Activated naive CD4-positive, alpha-beta T cell treated with Interleukin-2 at 50 U/mL for 16 hours (primary cell): ENCODE data around the gene RIMKLA.

Experiments
- DNase-seq: peaks from one replicate; pipeline ENCODE4 v3.0.0-alpha.2; 2020

The RIMKLA gene

GRCh38 chr1:42430286-42431135 lies 49.9 kb downstream of the RIMKLA start:
- no peak for DNase-seq

- no peak for DNase-seq
Observed at GRCh38 chr1:42431514-42431913, 50.9 kb downstream of the RIMKLA start.

- no peak for DNase-seq
Observed at GRCh38 chr1:42432714-42433113, 52.1 kb downstream of the RIMKLA start.

GRCh38 chr1:42433369-42433768 lies 52.8 kb downstream of the RIMKLA start:
- DNase-seq: no peak

GRCh38 chr1:42434340-42434739 lies 53.7 kb downstream of the RIMKLA start:
- no peak for DNase-seq

- no peak for DNase-seq
Observed at GRCh38 chr1:42439940-42440339, 59.3 kb downstream of the RIMKLA start.

- DNase-seq: no peak
Observed at GRCh38 chr1:42442662-42443061, 62.1 kb downstream of the RIMKLA start.

- no peak for DNase-seq
Observed at GRCh38 chr1:42449256-42449655, 68.7 kb downstream of the RIMKLA start.

- DNase-seq: no peak
Observed at GRCh38 chr1:42450061-42450460, 69.5 kb downstream of the RIMKLA start.

GRCh38 chr1:42453386-42453785 lies 72.8 kb downstream of the RIMKLA start:
- DNase-seq: no peak

- no peak for DNase-seq
Observed at GRCh38 chr1:42454403-42454802, 73.8 kb downstream of the RIMKLA start.

- DNase-seq: peak; percentile 94
Observed at GRCh38 chr1:42456010-42456753, 75.6 kb downstream of the RIMKLA start, which contains the start of the genes PPCS and ZMYND12. TSS of gene PPCS (plus strand) at chr1:42456543. CDS start at chr1:42456566, 23 bp downstream. TSS of gene ZMYND12 (minus strand) at chr1:42456022. CDS start at chr1:42455997, 25 bp downstream.

GRCh38 chr1:42456754-42457089 lies 76.1 kb downstream of the RIMKLA start:
- DNase-seq: peak; percentile 62

- DNase-seq: no peak
Observed at GRCh38 chr1:42461196-42461595, 80.6 kb downstream of the RIMKLA start.

GRCh38 chr1:42462828-42463763 lies 82.5 kb downstream of the RIMKLA start, which contains the start of gene CCDC30:
TSS of gene CCDC30 (plus strand) at chr1:42463286. CDS start at chr1:42480552, 17,266 bp downstream.
- DNase-seq: peak; percentile 96

GRCh38 chr1:42463921-42464320 lies 83.3 kb downstream of the RIMKLA start:
- DNase-seq: no peak

- DNase-seq: no peak
Observed at GRCh38 chr1:42466030-42466429, 85.4 kb downstream of the RIMKLA start.

- no peak for DNase-seq
Observed at GRCh38 chr1:42469727-42470126, 89.1 kb downstream of the RIMKLA start.
